ENCODE measurements around the gene KANK2.

The KANK2 gene

GRCh38 chr19:11238041-11238440 lies 40.7 kb upstream of the KANK2 start:
- H3K4me3 ChIP-seq (ENCODE audit: low read depth, low read length): no peak overlapping the region
- H2AFZ ChIP-seq (ENCODE audit: low read length, unreplicated experiment): no peak overlapping the region
- no peaks in the 10 kb centered on the region for H3K36me3 ChIP-seq (ENCODE audit: insufficient read depth, low read length)
- no peaks in the 10 kb centered on the region for H3K79me2 ChIP-seq (ENCODE audit: control insufficient read depth, insufficient read depth, low read length, unreplicated experiment)
- no peak overlapping the region for H3K27ac ChIP-seq (ENCODE audit: low read depth, low read length)
- H3K27me3 ChIP-seq (ENCODE audit: insufficient read depth, low read length): no peaks in the 10 kb centered on the region
- no peaks in the 10 kb centered on the region for H3K4me1 ChIP-seq (ENCODE audit: control insufficient read depth, insufficient read depth, low read length, unreplicated experiment)

- Histone ChIP-seq H3K27me3 (ENCODE audit: insufficient read depth, low read length) (no peaks in the 10 kb centered on the region), H3K36me3 (ENCODE audit: insufficient read depth, low read length) (no peaks in the 10 kb centered on the region), H3K4me3 (ENCODE audit: low read depth, low read length) (no peak overlapping the region), H3K27ac (ENCODE audit: low read depth, low read length) (no peak overlapping the region), H2AFZ (ENCODE audit: low read length, unreplicated experiment) (no peak overlapping the region), H3K79me2 (ENCODE audit: control insufficient read depth, insufficient read depth, low read length, unreplicated experiment) (no peaks in the 10 kb centered on the region), H3K4me1 (ENCODE audit: control insufficient read depth, insufficient read depth, low read length, unreplicated experiment) (no peaks in the 10 kb centered on the region)
Observed at GRCh38 chr19:11237321-11237720, 40.0 kb upstream of the KANK2 start.

GRCh38 chr19:11236324-11237301 lies 39.3 kb upstream of the KANK2 start:
- H3K79me2 ChIP-seq (ENCODE audit: control insufficient read depth, insufficient read depth, low read length, unreplicated experiment): no peaks in the 10 kb centered on the region
- no peaks in the 10 kb centered on the region for H3K4me1 ChIP-seq (ENCODE audit: control insufficient read depth, insufficient read depth, low read length, unreplicated experiment)
- no peaks in the 10 kb centered on the region for H3K36me3 ChIP-seq (ENCODE audit: insufficient read depth, low read length)
- H3K4me3 ChIP-seq (ENCODE audit: low read depth, low read length): no peak overlapping the region
- H3K27ac ChIP-seq (ENCODE audit: low read depth, low read length): no peak overlapping the region
- no peaks in the 10 kb centered on the region for H3K27me3 ChIP-seq (ENCODE audit: insufficient read depth, low read length)
- H2AFZ ChIP-seq (ENCODE audit: low read length, unreplicated experiment): no peak overlapping the region

- Histone ChIP-seq H2AFZ (ENCODE audit: low read length, unreplicated experiment) (no peak overlapping the region), H3K4me1 (ENCODE audit: control insufficient read depth, insufficient read depth, low read length, unreplicated experiment) (no peaks in the 10 kb centered on the region), H3K79me2 (ENCODE audit: control insufficient read depth, insufficient read depth, low read length, unreplicated experiment) (no peaks in the 10 kb centered on the region), H3K27ac (ENCODE audit: low read depth, low read length) (no peak overlapping the region), H3K4me3 (ENCODE audit: low read depth, low read length) (no peak overlapping the region), H3K27me3 (ENCODE audit: insufficient read depth, low read length) (no peaks in the 10 kb centered on the region), H3K36me3 (ENCODE audit: insufficient read depth, low read length) (no peaks in the 10 kb centered on the region)
Observed at GRCh38 chr19:11234486-11235075, 37.2 kb upstream of the KANK2 start.

- no peak overlapping the region for H2AFZ ChIP-seq (ENCODE audit: low read length, unreplicated experiment)
- H3K79me2 ChIP-seq (ENCODE audit: control insufficient read depth, insufficient read depth, low read length, unreplicated experiment): no peaks in the 10 kb centered on the region
- H3K36me3 ChIP-seq (ENCODE audit: insufficient read depth, low read length): no peaks in the 10 kb centered on the region
- H3K27me3 ChIP-seq (ENCODE audit: insufficient read depth, low read length): no peaks in the 10 kb centered on the region
- H3K4me1 ChIP-seq (ENCODE audit: control insufficient read depth, insufficient read depth, low read length, unreplicated experiment): no peaks in the 10 kb centered on the region
- no peak overlapping the region for H3K27ac ChIP-seq (ENCODE audit: low read depth, low read length)
- no peak overlapping the region for H3K4me3 ChIP-seq (ENCODE audit: low read depth, low read length)
Observed at GRCh38 chr19:11233073-11233472, 35.7 kb upstream of the KANK2 start.

GRCh38 chr19:11232555-11232954 lies 35.2 kb upstream of the KANK2 start:
- H3K27me3 ChIP-seq (ENCODE audit: insufficient read depth, low read length): no peaks in the 10 kb centered on the region
- no peaks in the 10 kb centered on the region for H3K79me2 ChIP-seq (ENCODE audit: control insufficient read depth, insufficient read depth, low read length, unreplicated experiment)
- H3K27ac ChIP-seq (ENCODE audit: low read depth, low read length): no peak overlapping the region
- H2AFZ ChIP-seq (ENCODE audit: low read length, unreplicated experiment): no peak overlapping the region
- no peaks in the 10 kb centered on the region for H3K36me3 ChIP-seq (ENCODE audit: insufficient read depth, low read length)
- no peaks in the 10 kb centered on the region for H3K4me1 ChIP-seq (ENCODE audit: control insufficient read depth, insufficient read depth, low read length, unreplicated experiment)
- H3K4me3 ChIP-seq (ENCODE audit: low read depth, low read length): no peak overlapping the region

GRCh38 chr19:11230621-11231386 lies 33.5 kb upstream of the KANK2 start:
- no peaks in the 10 kb centered on the region for H3K36me3 ChIP-seq (ENCODE audit: insufficient read depth, low read length)
- no peak overlapping the region for H3K27ac ChIP-seq (ENCODE audit: low read depth, low read length)
- no peaks in the 10 kb centered on the region for H3K4me1 ChIP-seq (ENCODE audit: control insufficient read depth, insufficient read depth, low read length, unreplicated experiment)
- H3K79me2 ChIP-seq (ENCODE audit: control insufficient read depth, insufficient read depth, low read length, unreplicated experiment): no peaks in the 10 kb centered on the region
- no peak overlapping the region for H2AFZ ChIP-seq (ENCODE audit: low read length, unreplicated experiment)
- H3K27me3 ChIP-seq (ENCODE audit: insufficient read depth, low read length): no peaks in the 10 kb centered on the region
- H3K4me3 ChIP-seq (ENCODE audit: low read depth, low read length): no peak overlapping the region

GRCh38 chr19:11227195-11227886 lies 30.0 kb upstream of the KANK2 start:
- no peaks in the 10 kb centered on the region for H3K27me3 ChIP-seq (ENCODE audit: insufficient read depth, low read length)
- H2AFZ ChIP-seq (ENCODE audit: low read length, unreplicated experiment): no peak overlapping the region
- no peaks in the 10 kb centered on the region for H3K4me1 ChIP-seq (ENCODE audit: control insufficient read depth, insufficient read depth, low read length, unreplicated experiment)
- H3K36me3 ChIP-seq (ENCODE audit: insufficient read depth, low read length): 0 out of 2 replicates have a peak, but pooled peaks cover under 1% of the 10 kb centered on the region
- H3K79me2 ChIP-seq (ENCODE audit: control insufficient read depth, insufficient read depth, low read length, unreplicated experiment): no peaks in the 10 kb centered on the region
- no peak overlapping the region for H3K4me3 ChIP-seq (ENCODE audit: low read depth, low read length)
- H3K27ac ChIP-seq (ENCODE audit: low read depth, low read length): no peak overlapping the region

- no peak overlapping the region for H2AFZ ChIP-seq (ENCODE audit: low read length, unreplicated experiment)
Observed at GRCh38 chr19:11226716-11227166, 29.4 kb upstream of the KANK2 start.

GRCh38 chr19:11225815-11226214 lies 28.5 kb upstream of the KANK2 start:
- H3K4me1 ChIP-seq (ENCODE audit: control insufficient read depth, insufficient read depth, low read length, unreplicated experiment): no peaks in the 10 kb centered on the region
- no peaks in the 10 kb centered on the region for H3K27me3 ChIP-seq (ENCODE audit: insufficient read depth, low read length)
- H3K79me2 ChIP-seq (ENCODE audit: control insufficient read depth, insufficient read depth, low read length, unreplicated experiment): no peaks in the 10 kb centered on the region

More at GRCh38 chr19:11226716-11227166, 29.4 kb upstream of the KANK2 start:
- no peak overlapping the region for H3K4me3 ChIP-seq (ENCODE audit: low read depth, low read length)
- H3K27ac ChIP-seq (ENCODE audit: low read depth, low read length): no peak overlapping the region
- no peaks in the 10 kb centered on the region for H3K79me2 ChIP-seq (ENCODE audit: control insufficient read depth, insufficient read depth, low read length, unreplicated experiment)
- no peaks in the 10 kb centered on the region for H3K4me1 ChIP-seq (ENCODE audit: control insufficient read depth, insufficient read depth, low read length, unreplicated experiment)
- peaks cover 6% of the 10 kb centered on the region for H3K36me3 ChIP-seq (ENCODE audit: insufficient read depth, low read length)
- no peaks in the 10 kb centered on the region for H3K27me3 ChIP-seq (ENCODE audit: insufficient read depth, low read length)

More at GRCh38 chr19:11225815-11226214, 28.5 kb upstream of the KANK2 start:
- Histone ChIP-seq H2AFZ (ENCODE audit: low read length, unreplicated experiment) (no peak overlapping the region), H3K36me3 (ENCODE audit: insufficient read depth, low read length) (peaks cover 14% of the 10 kb centered on the region), H3K4me3 (ENCODE audit: low read depth, low read length) (no peak overlapping the region), H3K27ac (ENCODE audit: low read depth, low read length) (no peak overlapping the region)

Measured in ACC112 (cell line).